Ectodermal cell (in vitro differentiated cells): ENCODE results near the gene XYLT1.

Source experiments
- H3K27ac ChIP-seq: 2 replicates; pipeline ENCODE4 v1.7.0; 2013; ENCODE audit warnings: mild to moderate bottlenecking, low read depth, low read length; ENCODE audit not compliant: insufficient read depth, poor library complexity, severe bottlenecking
- H3K27me3 ChIP-seq: 2 replicates; pipeline ENCODE4 v1.7.0; 2013; ENCODE audit warnings: mild to moderate bottlenecking, low read length; ENCODE audit not compliant: insufficient read depth, control insufficient read depth, poor library complexity, severe bottlenecking
- H3K36me3 ChIP-seq: one replicate; pipeline ENCODE4 v1.7.0; 2013; ENCODE audit warnings: low read length; ENCODE audit not compliant: control insufficient read depth, insufficient read depth
- H3K4me1 ChIP-seq: one replicate; pipeline ENCODE4 v1.7.0; 2013; ENCODE audit warnings: low read length; ENCODE audit not compliant: control insufficient read depth, insufficient read depth
- H3K4me3 ChIP-seq: 2 replicates; pipeline ENCODE4 v1.7.0; 2013; ENCODE audit warnings: low read depth, low read length, control low read depth; ENCODE audit not compliant: insufficient read depth
- H3K9me3 ChIP-seq: 2 replicates; pipeline ENCODE4 v1.7.0; 2013; ENCODE audit warnings: mild to moderate bottlenecking, low read length, moderate library complexity; ENCODE audit not compliant: control insufficient read depth
- WGBS, 2 experiments: methylation state at CpG; one replicate each; pipeline ENCODE4 v1.1.7; 2013; ENCODE audit warnings: missing lambda C conversion rate in 2 of 2; 5-methylcytosine and 5-hydroxymethylcytosine counted together

Gene XYLT1

DNA sequence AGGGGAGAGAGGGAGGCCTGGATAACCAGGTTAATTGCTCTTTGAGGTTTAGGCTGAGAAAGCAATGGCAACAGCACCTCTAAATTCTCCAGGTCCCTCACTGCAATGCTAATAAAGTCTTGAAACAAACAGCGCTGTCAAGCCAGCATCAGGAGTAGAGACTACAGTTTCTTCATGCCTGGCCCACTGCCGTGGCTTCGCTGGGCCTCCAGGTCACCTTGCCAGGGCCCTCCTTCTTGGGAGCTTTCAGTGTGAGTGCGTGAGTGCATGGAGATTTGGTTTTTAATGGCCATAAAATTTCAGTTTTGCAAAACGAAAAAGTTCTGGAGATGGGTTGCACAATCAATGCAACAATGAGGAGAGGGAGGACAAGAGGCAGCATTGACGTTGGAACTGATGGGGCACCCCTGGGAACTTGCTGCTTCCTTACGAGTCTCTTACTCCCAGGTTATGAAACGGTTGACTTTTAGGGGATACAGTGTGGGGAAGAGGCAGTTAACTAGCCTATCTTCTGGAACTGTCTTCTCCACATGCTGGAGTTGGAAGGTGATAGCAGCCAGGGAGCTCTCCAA, 229.4 kb downstream of the XYLT1 start:
- peaks cover 4% of the 10 kb centered on the region for H3K4me1 ChIP-seq
- no peaks in the 10 kb centered on the region for H3K9me3 ChIP-seq
- H3K4me3 ChIP-seq = no peak overlapping the region
- no peaks in the 10 kb centered on the region for H3K27me3 ChIP-seq
- no peaks in the 10 kb centered on the region for H3K36me3 ChIP-seq
- no peak overlapping the region for H3K27ac ChIP-seq
- WGBS, 2 experiments = 94 to 97% methylated on average over 8 of the region's 8 CpGs

DNA sequence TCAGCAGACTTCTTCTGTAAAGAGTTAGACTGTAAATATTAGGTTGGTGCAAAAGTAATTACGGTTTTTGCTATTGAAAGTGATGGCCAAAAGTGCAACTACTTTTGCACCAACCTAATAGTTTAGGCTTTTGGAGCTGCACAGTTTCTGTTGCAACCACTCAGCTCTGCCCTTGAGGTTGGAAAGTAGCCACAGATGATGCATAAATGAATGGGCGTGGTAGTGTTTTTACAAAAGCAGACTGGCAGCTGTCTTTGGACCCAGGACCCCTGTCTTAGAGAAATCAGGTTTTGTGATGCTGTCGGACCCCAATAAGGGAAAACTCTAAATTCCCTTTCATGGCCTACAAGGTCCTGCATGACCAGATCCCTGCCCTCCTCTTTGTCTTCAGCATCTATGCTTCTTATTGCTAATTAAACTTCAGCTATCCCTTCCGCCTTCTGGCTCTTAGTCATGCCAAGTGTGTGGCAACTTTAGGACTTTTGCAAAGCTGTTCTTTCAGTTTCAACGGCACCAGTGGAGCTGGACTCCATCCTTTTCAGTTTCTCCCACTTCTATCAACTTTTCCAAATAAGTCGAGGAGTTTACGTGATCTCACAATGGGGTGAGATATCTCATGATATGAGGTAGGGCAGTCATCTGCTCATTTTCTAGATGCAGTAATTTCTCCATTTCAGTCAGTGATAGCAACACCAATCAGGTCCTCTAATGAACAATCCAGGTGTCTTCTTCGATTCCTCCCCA, 232.3 kb downstream of the XYLT1 start:
- Histone ChIP-seq H3K27me3 (no peaks in the 10 kb centered on the region), H3K9me3 (no peaks in the 10 kb centered on the region), H3K27ac (no peak overlapping the region), H3K4me3 (no peak overlapping the region), H3K4me1 (peaks cover 3% of the 10 kb centered on the region), H3K36me3 (no peaks in the 10 kb centered on the region)
- whole genome bisulfite sequencing, 2 experiments = 94 to 96% methylated on average over 7 to 8 of the region's 8 CpGs

GRCh38 chr16:17237350-17237944, 233.3 kb downstream of the XYLT1 start:
- peaks cover 3% of the 10 kb centered on the region for H3K4me1 ChIP-seq
- 92 to 94% methylated on average over 8 of the region's 8 CpGs for WGBS, 2 experiments
- H3K36me3 ChIP-seq = no peaks in the 10 kb centered on the region
- H3K4me3 ChIP-seq = no peak overlapping the region
- no peak overlapping the region for H3K27ac ChIP-seq
- H3K9me3 ChIP-seq = no peaks in the 10 kb centered on the region
- no peaks in the 10 kb centered on the region for H3K27me3 ChIP-seq

DNA sequence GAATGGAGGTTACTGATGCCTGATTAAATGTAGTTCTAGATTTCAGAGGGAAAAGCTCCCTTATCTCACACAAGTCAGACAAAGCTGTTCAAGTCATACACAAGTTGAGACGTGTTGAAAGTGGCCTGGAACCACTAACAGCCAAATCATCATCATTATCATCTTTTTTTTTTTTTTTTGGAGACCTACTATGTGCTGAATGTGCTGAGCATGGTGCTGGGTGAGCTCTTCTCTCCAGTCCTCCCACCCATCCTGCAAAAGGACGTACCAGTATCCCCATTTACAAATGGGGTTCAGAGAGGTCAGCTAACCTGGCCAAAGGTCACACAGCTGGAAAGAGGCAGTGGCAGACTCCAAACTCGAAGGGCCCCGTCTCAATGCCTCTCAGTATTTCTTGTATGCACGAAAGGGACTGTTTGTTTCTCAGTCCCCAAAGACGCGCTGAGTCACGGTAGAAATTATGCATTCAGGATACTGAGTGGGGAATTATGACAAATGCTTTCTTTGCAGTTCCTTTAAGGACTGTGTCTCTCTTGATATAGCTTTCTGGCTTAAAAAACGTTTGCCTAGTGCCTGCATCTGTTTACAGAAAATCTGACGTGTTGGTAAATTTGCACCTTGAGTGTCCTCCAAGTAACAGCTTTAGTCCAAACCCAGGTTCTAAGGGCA, 235.5 kb downstream of the XYLT1 start:
- Histone ChIP-seq H3K9me3 (no peaks in the 10 kb centered on the region), H3K4me1 (peaks cover 3% of the 10 kb centered on the region), H3K27me3 (no peaks in the 10 kb centered on the region), H3K27ac (no peak overlapping the region), H3K4me3 (no peak overlapping the region), H3K36me3 (no peaks in the 10 kb centered on the region)
- 90% methylated on average over 10 of the region's 10 CpGs for WGBS, 2 experiments

DNA sequence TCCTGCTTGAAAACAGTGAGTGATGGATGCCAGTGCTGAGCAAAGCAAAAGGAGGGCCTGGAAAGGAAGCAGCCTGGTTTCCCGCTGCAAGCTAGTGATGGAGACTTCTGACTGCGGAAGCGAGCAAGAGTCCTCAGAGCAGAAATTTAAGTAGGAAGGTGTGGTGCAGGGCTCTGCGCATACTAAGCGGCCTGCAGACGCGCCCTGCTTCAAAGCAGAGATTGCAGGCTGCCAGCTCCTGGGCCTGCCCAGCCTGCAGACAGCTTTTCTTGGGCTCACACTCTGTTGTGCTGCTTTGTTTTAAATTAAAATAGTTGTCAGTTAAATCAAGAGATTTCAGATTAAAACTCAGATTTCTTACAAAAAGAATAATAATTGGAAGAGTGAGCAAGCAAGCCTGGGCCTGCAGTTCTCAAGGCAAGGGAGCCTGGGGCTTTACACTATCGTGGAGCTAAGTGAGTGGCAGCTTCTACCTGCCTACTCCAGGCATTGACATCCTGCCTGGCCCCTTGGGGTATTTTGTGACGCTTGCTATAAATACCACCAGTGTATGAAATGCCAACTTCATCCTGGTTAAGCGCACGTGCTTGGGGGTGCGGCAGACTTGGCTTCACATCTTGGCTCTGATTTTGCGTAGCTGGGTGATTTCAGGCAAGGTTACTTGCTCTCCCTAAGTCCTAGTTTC, 237.3 kb downstream of the XYLT1 start:
- Histone ChIP-seq H3K27ac (no peak overlapping the region), H3K4me3 (no peak overlapping the region), H3K9me3 (no peaks in the 10 kb centered on the region), H3K4me1 (peaks cover 3% of the 10 kb centered on the region), H3K36me3 (no peaks in the 10 kb centered on the region), H3K27me3 (no peaks in the 10 kb centered on the region)
- 90 to 94% methylated on average over 13 of the region's 13 CpGs for WGBS, 2 experiments

- Histone ChIP-seq H3K4me1 (peaks cover 3% of the 10 kb centered on the region), H3K36me3 (no peaks in the 10 kb centered on the region), H3K9me3 (no peaks in the 10 kb centered on the region), H3K27ac (no peak overlapping the region), H3K4me3 (no peak overlapping the region), H3K27me3 (no peaks in the 10 kb centered on the region)
- 92 to 96% methylated on average over 6 of the region's 6 CpGs for WGBS, 2 experiments
Measured at GRCh38 chr16:17232487-17232886, 238.3 kb downstream of the XYLT1 start.

DNA sequence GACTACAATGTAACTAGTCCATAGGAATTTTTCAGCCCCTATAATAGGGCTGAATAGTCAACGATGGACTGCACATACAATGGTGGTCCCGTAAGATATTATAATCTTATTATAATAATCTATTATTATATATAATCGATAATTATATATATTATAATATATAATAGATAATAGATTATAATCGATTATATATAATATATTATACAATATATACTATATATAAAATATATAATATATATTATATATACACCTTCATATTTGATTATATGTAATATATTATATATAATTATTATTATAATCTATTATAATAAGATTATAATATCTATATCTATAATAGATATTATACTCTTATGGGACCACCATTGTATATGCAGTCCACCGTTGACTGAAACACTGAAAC, 238.8 kb downstream of the XYLT1 start:
- H3K4me3 ChIP-seq = no peak overlapping the region
- H3K9me3 ChIP-seq = no peaks in the 10 kb centered on the region
- no peaks in the 10 kb centered on the region for H3K27me3 ChIP-seq
- no peak overlapping the region for H3K27ac ChIP-seq
- peaks cover 3% of the 10 kb centered on the region for H3K4me1 ChIP-seq
- no CpG with 5 or more reads among the region's 5 CpGs for WGBS, 2 experiments
- no peaks in the 10 kb centered on the region for H3K36me3 ChIP-seq

DNA sequence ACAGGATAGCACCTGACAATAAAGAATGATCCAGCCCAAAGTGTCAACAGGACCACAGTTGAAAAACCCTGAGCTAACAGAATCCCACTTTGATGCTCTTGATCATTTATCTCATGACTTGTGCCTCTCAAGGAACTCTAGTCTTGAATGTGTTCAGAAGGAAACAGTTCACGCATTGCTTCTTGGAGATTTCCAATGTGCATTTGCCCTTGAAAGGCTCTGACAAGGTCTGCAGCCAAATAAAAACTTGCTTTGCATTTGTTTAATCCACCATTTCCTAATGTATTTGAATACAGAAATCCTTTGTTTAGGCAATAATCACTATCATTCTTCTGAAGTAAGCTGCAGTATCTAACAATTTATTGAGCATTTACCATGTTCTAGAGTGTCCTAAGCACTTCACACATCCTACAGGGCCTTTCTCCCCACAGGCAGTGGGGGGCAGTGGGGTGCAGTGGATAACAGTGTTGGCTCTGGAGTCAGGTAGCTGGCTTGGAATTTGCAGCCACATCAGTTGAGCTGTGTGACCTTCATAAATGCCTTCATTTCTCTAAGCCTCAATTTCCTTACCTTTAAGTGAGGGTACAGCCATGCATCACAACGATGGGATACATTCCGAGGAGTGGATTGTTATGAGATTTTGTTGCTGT, 239.7 kb downstream of the XYLT1 start:
- Histone ChIP-seq H3K4me1 (peaks cover 3% of the 10 kb centered on the region), H3K36me3 (no peaks in the 10 kb centered on the region), H3K27ac (no peak overlapping the region), H3K27me3 (no peaks in the 10 kb centered on the region), H3K9me3 (no peaks in the 10 kb centered on the region), H3K4me3 (no peak overlapping the region)
- 95 to 97% methylated on average over 3 of the region's 3 CpGs for WGBS, 2 experiments

DNA sequence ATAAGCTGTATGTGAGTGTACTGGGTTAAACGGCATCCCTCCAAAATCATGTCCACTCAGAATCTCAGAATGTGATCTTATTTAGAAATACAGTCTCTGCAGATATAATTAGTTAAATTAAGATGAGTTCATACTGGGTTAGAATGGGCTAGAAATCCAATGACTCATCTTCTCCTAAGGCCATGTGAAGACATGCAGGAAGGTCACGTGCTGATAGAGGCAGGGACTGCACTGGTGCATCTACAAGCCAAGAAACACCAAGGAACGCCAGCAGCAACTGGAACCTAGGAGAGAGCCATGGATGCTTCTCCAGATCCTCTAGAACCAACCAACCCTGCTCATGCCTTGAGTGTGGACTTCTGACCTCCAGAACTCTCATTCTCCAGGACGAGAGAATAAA, 241.0 kb downstream of the XYLT1 start:
- 94 to 97% methylated on average over 4 of the region's 4 CpGs for WGBS, 2 experiments
- no peak overlapping the region for H3K4me3 ChIP-seq

More for the DNA sequence above, 241.0 kb downstream of the XYLT1 start:
- no peaks in the 10 kb centered on the region for H3K36me3 ChIP-seq
- no peaks in the 10 kb centered on the region for H3K9me3 ChIP-seq
- peaks cover 8% of the 10 kb centered on the region for H3K4me1 ChIP-seq
- no peaks in the 10 kb centered on the region for H3K27me3 ChIP-seq
- H3K27ac ChIP-seq = no peak overlapping the region
